Ovary (tissue), 3 donors: Measurements from ENCODE around the gene BMS1.

Experiments used
- CTCF ChIP-seq, 3 donors: fragments of 450-650 bp in 2 of 3; fragments of 200-600 bp in 1 of 3; IDR thresholded peaks; one replicate each; pipeline versions ENCODE4 v1.5.1 to v1.8.0; 2016 to 2022; ENCODE audit warnings: antibody characterized with exemption in 3 of 3, mild to moderate bottlenecking in 1 of 3
- POLR2A ChIP-seq: fragments of 450-650 bp; IDR thresholded peaks from one replicate; pipeline ENCODE4 v1.6.1; 2017; ENCODE audit warnings: antibody characterized with exemption, mild to moderate bottlenecking, moderate library complexity
- donor health status: DM: no; HTN: no; CAD: no.

GRCh38 chr10:42738679-42739078, 43.9 kb upstream of the BMS1 start:
- TF ChIP-seq POLR2A = no peak
- no peak for TF ChIP-seq CTCF (IDR thresholded peaks at IDR 0.05)
